Skeletal muscle satellite cell (primary cell): Measurements from ENCODE around the gene GMPR2. TPM values are rescaled to one million over a fixed set of nuclear protein-coding genes. Genes with fewer than 3 reads are reported as not detected.

Source experiments
- H3K27me3 ChIP-seq: 2 replicates; pipeline ENCODE4 v1.7.0; 2013; ENCODE audit warnings: low read length; ENCODE audit not compliant: control insufficient read depth, insufficient read depth
- H3K36me3 ChIP-seq: 2 replicates; pipeline ENCODE4 v1.7.0; 2013; ENCODE audit warnings: mild to moderate bottlenecking, control low read depth, low read length; ENCODE audit not compliant: insufficient read depth
- H3K4me1 ChIP-seq: 2 replicates; pipeline ENCODE4 v1.7.0; 2013; ENCODE audit warnings: low read length; ENCODE audit not compliant: control insufficient read depth, insufficient read depth
- H3K4me2 ChIP-seq: 2 replicates; pipeline ENCODE4 v1.7.0; 2013; ENCODE audit warnings: mild to moderate bottlenecking, low read length
- H3K4me3 ChIP-seq: 2 replicates; pipeline ENCODE4 v1.7.0; 2013; ENCODE audit warnings: low read length
- H3K9ac ChIP-seq: 2 replicates; pipeline ENCODE4 v1.7.0; 2013; ENCODE audit warnings: mild to moderate bottlenecking, low read depth, low read length, moderate library complexity
- H3K9me3 ChIP-seq: replicated peaks from 2 replicates; pipeline ENCODE4 v1.7.0; 2013; ENCODE audit warnings: mild to moderate bottlenecking, control low read depth, low read length
- total RNA-seq: library from RNA; depleted of rRNA; stranded (reverse); fragments of >200 nt; gene quantifications from 2 replicates; pipeline ENCODE4 v1.2.3, GENCODE V29; 2012; rRNA removed

GMPR2 gene
- total RNA-seq, result 43.0 and 52.2 TPM in 2 replicates

DNA sequence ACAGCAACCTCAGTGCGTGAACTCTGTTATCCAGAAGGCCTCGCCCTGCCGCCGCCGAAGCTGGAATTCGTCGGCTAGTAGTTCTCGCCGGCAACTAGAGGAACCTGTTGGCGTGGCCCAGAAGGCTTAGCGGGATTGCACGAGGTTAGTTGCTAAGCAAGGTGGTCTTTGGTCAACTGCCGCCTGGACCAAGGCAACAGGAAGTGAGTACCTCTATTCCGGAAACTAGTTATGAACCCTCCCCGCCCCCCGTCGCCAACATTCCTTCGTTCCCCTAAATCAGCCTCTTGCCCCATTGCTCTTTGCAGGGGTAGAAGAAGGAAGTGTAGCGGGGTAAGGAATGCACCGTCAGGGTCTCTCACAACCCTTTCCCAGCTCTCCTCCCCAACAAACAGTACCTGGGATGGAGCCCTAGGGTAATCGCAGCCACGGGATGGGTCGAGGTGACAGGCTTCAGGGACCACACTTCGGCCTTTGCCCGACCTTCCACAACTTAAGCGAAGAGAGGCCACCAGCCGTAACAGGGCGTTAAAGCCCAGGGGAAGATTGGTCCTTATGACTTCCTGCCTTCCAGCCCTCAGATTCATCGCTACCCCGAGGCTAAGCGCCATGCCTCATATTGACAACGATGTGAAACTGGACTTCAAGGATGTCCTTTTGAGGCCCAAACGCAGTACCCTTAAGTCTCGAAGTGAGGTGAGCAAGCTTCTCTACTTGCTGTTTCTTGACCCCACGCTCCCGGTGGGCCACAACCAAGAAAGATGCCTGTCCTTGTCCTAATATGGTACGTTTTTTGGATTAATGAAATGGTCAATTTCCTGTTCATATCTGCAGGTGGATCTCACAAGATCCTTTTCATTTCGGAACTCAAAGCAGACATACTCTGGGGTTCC is at the start of gene GMPR2:
GMPR2 (plus strand) TSS at position 285 of the 893 bp plus-strand sequence; CDS start at position 610, 325 bp downstream.
- H3K9ac ChIP-seq, result peak within 1 kb of the TSS; percentile 97
- peaks cover 28% of the 10 kb centered on the region for H3K4me1 ChIP-seq
- peak within 1 kb of the TSS; percentile 91 for H3K4me3 ChIP-seq
- H3K36me3 ChIP-seq, result peaks cover 25% of the 10 kb centered on the region
- H3K27me3 ChIP-seq, result no peaks in the 10 kb centered on the region
- H3K9me3 ChIP-seq, result no peaks in the 10 kb centered on the region
- peak within 1 kb of the TSS; percentile 96 for H3K4me2 ChIP-seq

GRCh38 chr14:24183014-24183481 is 49.7 kb upstream of the GMPR2 start:
- H3K4me2 ChIP-seq, result no peak overlapping the region
- no peak overlapping the region for H3K9ac ChIP-seq
- H3K36me3 ChIP-seq, result peaks cover 81% of the 10 kb centered on the region
- H3K4me1 ChIP-seq, result peaks cover 22% of the 10 kb centered on the region
- no peaks in the 10 kb centered on the region for H3K27me3 ChIP-seq
- H3K4me3 ChIP-seq, result no peak overlapping the region
- no peaks in the 10 kb centered on the region for H3K9me3 ChIP-seq

DNA sequence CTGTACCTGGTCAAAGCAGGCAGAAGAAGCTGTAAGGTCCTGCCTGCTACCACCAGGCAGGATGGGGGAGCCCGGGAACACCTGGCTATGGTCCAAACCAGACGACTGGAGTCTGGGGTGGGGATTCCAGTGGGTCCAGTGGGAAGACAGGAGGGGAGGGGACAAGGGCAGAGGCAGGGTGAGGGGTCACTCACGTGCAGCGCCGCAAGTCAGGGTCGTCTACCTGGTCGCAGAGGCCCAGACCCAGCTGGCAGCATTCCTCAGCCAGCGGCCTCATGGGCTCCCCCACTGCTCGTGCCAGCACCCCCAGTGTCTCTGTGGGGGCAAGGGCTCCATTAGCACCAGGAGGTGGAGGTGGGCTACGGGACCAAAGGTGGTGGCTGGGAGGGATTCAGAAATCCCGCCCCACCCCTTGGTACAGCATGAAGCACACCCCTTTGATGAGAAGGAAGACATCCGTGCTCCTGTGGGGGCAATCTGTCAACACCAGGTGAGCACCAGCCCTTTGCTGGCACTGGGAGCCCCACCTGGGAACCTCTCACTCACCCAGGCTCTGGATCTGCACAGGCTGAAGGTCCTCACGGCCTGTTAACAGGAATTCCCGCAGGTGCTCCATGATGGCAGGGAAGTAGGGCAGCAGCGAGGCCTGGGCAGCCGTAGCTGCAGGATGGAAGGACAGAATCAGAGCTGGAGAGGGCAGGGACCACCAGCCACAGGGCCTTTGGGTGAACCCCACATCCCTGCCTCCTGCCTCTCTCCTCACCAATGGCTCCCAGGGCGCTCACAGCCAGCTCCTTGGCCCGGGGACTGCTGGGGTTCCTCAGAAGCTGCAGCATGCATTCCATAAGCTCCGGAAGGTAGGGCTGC is 48.4 kb upstream of the GMPR2 start:
- Histone ChIP-seq H3K4me1 (peaks cover 29% of the 10 kb centered on the region), H3K9ac (no peak overlapping the region), H3K27me3 (no peaks in the 10 kb centered on the region), H3K9me3 (no peaks in the 10 kb centered on the region), H3K36me3 (peaks cover 68% of the 10 kb centered on the region), H3K4me2 (no peak overlapping the region), H3K4me3 (no peak overlapping the region)

GRCh38 chr14:24185026-24185425 is 47.7 kb upstream of the GMPR2 start:
- Histone ChIP-seq H3K4me3 (no peak overlapping the region), H3K4me1 (peaks cover 22% of the 10 kb centered on the region), H3K9ac (no peak overlapping the region), H3K9me3 (no peaks in the 10 kb centered on the region), H3K4me2 (no peak overlapping the region), H3K36me3 (peaks cover 64% of the 10 kb centered on the region), H3K27me3 (no peaks in the 10 kb centered on the region)

DNA sequence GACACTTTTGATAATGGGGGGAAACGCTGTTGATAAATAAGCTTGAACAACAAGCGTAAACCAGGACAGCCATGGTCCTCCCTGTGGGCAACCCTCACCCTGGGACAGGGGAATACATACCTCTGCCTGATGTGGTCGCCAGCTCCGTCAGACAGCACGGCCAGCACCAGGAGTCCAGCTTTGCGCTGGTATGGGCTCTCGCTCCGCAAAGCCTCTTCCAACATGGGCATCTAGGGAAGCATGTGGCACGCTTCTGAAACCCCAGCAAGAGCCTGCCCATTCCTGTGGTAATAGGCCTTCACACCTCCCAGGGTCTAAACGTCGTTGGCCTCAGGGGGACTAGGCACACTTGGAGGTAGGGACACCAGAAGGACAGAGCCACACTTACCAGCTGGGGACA is 47.0 kb upstream of the GMPR2 start:
- no peak overlapping the region for H3K4me3 ChIP-seq
- no peak overlapping the region for H3K4me2 ChIP-seq
- H3K9me3 ChIP-seq, result no peaks in the 10 kb centered on the region
- H3K36me3 ChIP-seq, result peaks cover 61% of the 10 kb centered on the region
- peaks cover 15% of the 10 kb centered on the region for H3K4me1 ChIP-seq
- no peak overlapping the region for H3K9ac ChIP-seq
- H3K27me3 ChIP-seq, result no peaks in the 10 kb centered on the region

GRCh38 chr14:24186831-24187538 is 45.7 kb upstream of the GMPR2 start:
- peak overlapping the region; percentile 84 for H3K9ac ChIP-seq
- H3K36me3 ChIP-seq, result peaks cover 52% of the 10 kb centered on the region
- no peaks in the 10 kb centered on the region for H3K27me3 ChIP-seq
- H3K4me2 ChIP-seq, result peak overlapping the region; percentile 96
- peak overlapping the region; percentile 82 for H3K4me3 ChIP-seq
- no peaks in the 10 kb centered on the region for H3K9me3 ChIP-seq
- peaks cover 15% of the 10 kb centered on the region for H3K4me1 ChIP-seq

GRCh38 chr14:24187539-24187915 is 45.2 kb upstream of the GMPR2 start:
- Histone ChIP-seq H3K4me1 (peaks cover 15% of the 10 kb centered on the region), H3K4me2 (peak overlapping the region; percentile 96), H3K36me3 (peaks cover 51% of the 10 kb centered on the region), H3K9me3 (no peaks in the 10 kb centered on the region), H3K4me3 (peak overlapping the region; percentile 82), H3K27me3 (no peaks in the 10 kb centered on the region), H3K9ac (peak overlapping the region; percentile 84)

DNA sequence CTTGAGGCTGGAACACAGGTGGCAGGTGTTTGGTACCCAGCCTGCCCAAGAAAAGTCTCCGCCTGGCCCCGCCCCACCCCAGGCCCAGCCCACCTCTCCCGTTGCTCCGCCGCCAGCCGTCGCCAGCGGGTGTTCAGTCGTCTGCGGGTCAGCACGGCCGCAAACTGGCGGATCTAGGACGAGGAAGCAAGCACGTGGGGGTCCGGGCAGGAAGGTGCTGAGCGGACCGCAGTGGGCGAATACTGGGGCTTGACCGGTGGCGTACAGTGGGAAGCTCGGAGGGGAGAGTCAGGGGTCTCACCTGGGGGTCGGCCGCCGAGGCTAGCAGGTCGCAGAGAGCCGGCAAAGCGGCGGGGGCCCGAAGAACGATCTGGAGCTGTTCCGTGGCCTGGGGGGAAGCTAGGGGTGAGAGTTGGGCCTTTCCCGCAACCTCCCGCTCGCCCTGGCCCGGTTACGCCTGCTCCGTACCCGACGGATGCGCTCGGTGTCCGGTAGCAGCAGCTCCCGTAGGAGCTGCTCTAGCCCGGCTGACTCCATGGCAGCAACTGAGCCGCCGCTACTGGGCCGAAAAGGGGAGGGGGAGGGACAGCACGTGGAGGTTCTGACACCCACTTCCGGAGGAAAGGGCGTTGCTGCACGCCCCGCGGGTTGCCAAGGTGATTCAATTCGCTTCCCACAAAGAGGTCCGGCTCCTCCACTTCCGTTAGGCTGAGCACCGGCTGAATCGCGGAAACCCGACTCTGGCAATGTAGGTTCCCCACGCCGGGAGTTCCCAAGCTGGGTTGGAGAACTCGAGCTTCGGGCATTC is 44.3 kb upstream of the GMPR2 start, which contains the start of gene IPO4:
IPO4 (minus strand) TSS at position 566 of the 808 bp plus-strand sequence; CDS start at position 537, 29 bp downstream.
- Histone ChIP-seq H3K9ac (peak within 1 kb of the TSS; percentile 84), H3K36me3 (peaks cover 52% of the 10 kb centered on the region), H3K9me3 (no peaks in the 10 kb centered on the region), H3K27me3 (no peaks in the 10 kb centered on the region), H3K4me3 (peak within 1 kb of the TSS; percentile 82), H3K4me1 (peaks cover 15% of the 10 kb centered on the region), H3K4me2 (peak within 1 kb of the TSS; percentile 96)

DNA sequence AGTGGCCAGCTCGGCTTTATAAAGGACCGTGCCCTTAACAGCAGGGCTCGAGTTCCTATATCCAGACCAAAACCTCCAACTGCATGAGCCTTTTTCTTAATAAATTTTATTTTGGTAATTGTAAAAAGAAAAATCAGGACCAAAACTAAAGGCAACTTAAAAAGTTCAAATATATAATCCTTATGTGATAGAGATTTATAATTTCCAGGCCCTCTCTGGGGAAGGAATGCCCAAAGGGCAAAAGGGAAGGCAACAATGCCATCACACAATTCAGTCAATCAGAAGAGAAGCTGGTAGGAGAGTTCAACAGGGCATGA is 43.7 kb upstream of the GMPR2 start:
- peaks cover 49% of the 10 kb centered on the region for H3K36me3 ChIP-seq
- H3K4me3 ChIP-seq, result no peak overlapping the region
- peaks cover 17% of the 10 kb centered on the region for H3K4me1 ChIP-seq
- peak overlapping the region; percentile 96 for H3K4me2 ChIP-seq
- H3K27me3 ChIP-seq, result no peaks in the 10 kb centered on the region
- H3K9me3 ChIP-seq, result no peaks in the 10 kb centered on the region
- peak overlapping the region; percentile 35 for H3K9ac ChIP-seq

- Histone ChIP-seq H3K4me3 (no peak overlapping the region), H3K9ac (peak overlapping the region; percentile 35), H3K4me2 (peak overlapping the region; percentile 96), H3K4me1 (peaks cover 22% of the 10 kb centered on the region), H3K9me3 (no peaks in the 10 kb centered on the region), H3K36me3 (peaks cover 44% of the 10 kb centered on the region), H3K27me3 (no peaks in the 10 kb centered on the region)
Observed at GRCh38 chr14:24189460-24189859, 43.3 kb upstream of the GMPR2 start.
